Spleen (tissue), 7 donors: Measurements from ENCODE around the gene CCDC38.

ENCODE experiments used
- POLR2A ChIP-seq, 3 donors: fragments of 450-650 bp; IDR thresholded peaks; one replicate each; pipeline ENCODE4 v1.5.1; 2017; ENCODE audit warnings: antibody characterized with exemption in 3 of 3, mild to moderate bottlenecking in 1 of 3
- TF ChIP-seq, protein P1 (sequence below), 11 experiments: fragments of 200-600 bp in 7 of 11; fragments of 450-650 bp in 4 of 11; sonication (generic) in 4 of 11; IDR thresholded peaks in 8 of 11; conservative IDR thresholded peaks in 3 of 11; 1 replicate in 7 of 11; 2 replicates in 4 of 11; pipeline versions ENCODE4 v1.4.0 to v1.8.0; 2016 to 2021; ENCODE audit warnings: antibody characterized with exemption in 11 of 11, inconsistent platforms in 4 of 11, mild to moderate bottlenecking in 1 of 11
- donor health status: DM: no; HTN: no; CAD: no; lungs with moderate emphysema.
- donor health status: DM: no; HTN: no; CAD: no.
- donor health status: DM: no; HTN: no; CAD: no.

DNA sequence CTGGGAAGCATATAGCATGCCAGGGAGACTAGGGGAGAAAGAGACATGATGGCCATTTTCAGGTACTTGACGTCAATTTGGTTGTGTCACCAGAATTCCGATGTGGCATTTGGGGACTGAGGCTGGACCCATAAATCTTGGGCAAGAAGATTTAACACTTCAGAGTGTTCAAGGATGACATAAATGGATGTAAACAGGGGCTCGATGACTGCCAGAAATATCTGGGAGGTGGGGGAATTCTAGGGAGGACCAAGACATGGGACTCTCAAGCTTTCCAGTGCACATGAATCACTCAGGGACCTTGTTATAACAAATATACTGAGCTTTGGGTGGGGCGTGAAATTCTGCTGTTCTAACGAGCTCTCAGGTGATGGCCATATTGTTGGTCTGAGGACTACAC, 35.9 kb upstream of the CCDC38 start:
- TF ChIP-seq, protein P1, sequence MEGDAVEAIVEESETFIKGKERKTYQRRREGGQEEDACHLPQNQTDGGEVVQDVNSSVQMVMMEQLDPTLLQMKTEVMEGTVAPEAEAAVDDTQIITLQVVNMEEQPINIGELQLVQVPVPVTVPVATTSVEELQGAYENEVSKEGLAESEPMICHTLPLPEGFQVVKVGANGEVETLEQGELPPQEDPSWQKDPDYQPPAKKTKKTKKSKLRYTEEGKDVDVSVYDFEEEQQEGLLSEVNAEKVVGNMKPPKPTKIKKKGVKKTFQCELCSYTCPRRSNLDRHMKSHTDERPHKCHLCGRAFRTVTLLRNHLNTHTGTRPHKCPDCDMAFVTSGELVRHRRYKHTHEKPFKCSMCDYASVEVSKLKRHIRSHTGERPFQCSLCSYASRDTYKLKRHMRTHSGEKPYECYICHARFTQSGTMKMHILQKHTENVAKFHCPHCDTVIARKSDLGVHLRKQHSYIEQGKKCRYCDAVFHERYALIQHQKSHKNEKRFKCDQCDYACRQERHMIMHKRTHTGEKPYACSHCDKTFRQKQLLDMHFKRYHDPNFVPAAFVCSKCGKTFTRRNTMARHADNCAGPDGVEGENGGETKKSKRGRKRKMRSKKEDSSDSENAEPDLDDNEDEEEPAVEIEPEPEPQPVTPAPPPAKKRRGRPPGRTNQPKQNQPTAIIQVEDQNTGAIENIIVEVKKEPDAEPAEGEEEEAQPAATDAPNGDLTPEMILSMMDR (IDR thresholded peaks at IDR 0.05 in 8 of 11, conservative IDR thresholded peaks at IDR 0.05 in 3 of 11) = no peak
- no peak for TF ChIP-seq POLR2A (IDR thresholded peaks at IDR 0.05)
